ENCODE measurements around the gene TTPAL.
"Not testable (repeated sequence)": the region's sequence is repeated elsewhere in the genome, so short reads cannot be mapped to it uniquely, and the experiment has no call there.

TTPAL gene

DNA sequence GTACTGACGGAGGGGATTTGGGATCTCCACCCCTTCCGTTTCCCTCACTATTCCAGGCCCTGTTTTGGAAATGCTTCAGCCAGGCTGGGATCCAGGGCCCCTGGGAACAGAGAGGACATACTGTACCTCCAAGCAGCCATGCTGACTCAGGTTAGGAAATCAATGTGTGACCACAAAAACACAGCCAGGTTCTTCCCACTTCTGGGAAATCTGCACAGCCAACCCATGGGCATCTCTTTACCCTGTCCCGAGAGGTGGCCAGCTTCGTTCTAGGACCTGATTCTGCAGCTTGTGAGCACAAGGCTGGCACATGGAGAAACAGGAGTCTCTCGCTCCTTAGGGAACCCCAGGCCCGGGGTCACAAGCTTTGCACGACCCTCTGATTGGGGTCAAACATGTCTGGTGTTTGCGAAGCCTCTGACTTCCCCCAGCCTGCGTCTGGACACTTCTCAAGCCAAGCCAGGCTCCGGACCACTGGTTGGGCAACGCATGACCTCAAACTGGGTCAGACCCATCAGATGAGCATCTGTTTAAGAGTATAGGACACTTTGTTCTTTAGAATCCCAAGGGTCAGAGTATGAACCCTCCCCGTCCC lies 8.3 kb upstream of the TTPAL start:
- no peak for DNase-seq (ENCODE audit: low read depth, low spot score)

DNA sequence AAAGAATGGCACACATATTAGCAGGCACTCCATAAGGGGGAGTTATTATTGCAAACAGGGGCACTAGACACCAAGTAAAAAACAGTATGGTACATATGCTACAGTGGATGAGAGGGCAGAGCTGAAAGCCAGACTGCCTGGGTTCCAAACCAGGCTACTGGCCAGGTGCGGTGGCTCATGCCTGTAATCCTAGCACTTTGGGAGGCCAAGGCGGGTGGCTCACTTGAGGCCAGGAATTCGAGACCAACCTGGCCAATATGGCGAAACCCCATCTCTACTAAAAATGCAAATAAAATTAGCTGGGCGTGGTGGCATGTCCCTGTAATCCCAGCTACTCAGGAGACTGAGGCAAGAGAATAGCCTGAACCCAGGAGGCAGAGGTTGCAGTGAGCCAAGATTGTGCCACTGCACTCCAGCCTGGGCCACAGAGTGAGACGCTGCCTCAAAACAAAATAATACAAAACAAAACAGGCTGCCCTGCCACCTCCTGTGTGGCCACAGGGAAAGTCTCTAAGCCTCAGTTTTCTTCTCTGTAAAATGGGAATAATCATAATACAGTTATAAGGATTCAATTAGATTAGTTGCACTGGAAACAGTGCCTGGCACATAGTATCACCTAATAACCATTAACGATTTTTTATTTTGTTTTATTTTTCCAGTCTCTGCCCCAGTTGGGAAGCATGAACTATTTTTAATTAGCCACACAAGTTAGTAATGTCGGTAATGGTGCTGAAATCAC lies 7.5 kb upstream of the TTPAL start:
- no peak for DNase-seq (ENCODE audit: low read depth, low spot score)

DNA sequence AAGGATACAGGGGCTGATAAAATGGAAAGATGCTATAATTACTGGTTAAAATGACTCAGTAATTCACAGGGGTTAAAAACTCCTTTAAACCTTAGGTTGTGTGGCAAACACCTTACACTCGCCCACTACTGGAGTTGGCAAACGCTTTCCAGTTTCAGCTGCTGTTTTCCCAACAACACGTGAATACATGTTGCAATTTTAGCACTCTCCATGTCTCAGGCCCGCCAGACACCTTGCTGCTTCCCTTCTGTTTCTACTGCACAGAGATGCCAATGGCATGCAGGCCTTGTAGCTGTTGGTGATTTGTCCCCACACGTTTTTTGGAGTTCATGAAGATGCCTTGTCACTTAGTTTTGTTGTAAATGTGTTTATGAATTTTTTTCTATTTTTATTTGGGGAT lies 5.3 kb upstream of the TTPAL start:
- no peak for DNase-seq (ENCODE audit: low read depth, low spot score)

DNA sequence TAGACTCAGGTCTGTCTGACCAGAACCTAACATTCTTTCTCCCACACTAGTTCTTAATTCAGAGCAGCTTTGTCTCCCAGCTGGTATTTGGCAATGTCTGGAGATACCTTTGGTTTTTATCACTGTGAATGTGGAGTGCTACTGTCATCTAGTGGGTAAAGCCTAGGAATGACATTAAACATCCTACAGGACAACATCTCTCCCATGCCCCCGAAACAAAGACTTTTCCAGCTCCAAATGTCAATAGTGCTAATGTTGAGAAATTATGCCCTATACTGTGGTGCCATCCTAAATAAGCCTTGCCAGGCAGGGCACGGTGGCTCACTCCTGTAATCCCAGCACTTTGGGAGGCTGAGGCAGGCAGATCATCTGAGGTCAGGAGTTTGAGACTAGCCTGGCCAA lies 4.2 kb upstream of the TTPAL start:
- DNase-seq (ENCODE audit: low read depth, low spot score): no peak

DNA sequence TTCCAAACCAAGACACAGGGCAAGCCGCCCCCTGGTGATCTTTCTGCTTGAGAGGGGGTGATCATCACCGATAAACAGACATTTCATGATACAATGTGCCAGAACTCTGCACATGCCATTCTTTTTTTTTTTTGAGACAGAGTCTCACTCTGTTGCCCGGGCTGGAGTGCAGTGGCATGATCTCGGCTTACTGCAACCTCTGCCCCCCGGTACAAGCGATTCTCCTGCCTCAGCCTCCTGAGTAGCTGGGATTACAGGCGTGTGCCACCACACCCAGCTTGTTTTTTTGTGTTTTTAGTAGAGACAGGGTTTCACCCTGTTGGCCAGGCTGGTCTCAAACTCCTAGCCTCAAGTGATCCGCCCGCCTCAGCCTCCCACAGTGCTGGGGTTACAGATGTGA lies 3.4 kb upstream of the TTPAL start:
- DNase-seq (ENCODE audit: low read depth, low spot score): not testable (repeated sequence)

DNA sequence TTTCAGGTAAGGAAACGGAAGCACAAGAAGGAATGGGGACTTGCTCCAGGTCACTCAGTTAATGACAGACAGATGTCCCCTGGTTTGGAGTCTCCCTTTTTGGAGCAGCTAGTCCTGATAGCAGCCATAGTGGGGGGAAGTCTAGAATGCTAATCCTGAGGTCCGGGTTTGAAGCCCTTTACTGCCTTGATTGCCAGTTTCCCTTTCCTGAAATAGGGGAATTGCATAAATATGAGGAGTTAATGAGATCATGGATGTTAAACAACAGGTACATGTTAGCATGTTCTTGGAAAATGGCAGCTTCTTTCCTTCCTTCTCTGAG lies 341 bp upstream of the TTPAL start:
- DNase-seq (ENCODE audit: low read depth, low spot score): no peak

DNA sequence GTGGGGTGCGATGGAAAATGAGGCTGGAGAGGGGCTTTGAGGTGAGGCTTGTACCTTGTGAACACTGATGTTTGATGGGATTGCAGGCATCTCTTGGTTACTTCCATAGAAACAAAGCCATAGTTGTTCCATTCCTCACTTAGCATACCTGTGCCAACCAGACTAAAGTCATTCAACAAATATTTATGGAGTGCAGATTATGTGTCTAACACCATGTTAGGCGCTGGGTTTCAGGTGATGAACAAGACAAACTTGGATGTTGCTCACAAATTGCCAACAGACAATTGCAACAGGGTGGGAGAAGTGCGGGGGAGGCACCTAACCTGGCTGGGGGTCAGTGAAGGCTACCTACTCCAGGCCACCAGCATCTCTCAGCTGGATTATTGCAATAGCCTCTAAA lies 1.5 kb downstream of the TTPAL start:
- no peak for DNase-seq (ENCODE audit: low read depth, low spot score)

DNA sequence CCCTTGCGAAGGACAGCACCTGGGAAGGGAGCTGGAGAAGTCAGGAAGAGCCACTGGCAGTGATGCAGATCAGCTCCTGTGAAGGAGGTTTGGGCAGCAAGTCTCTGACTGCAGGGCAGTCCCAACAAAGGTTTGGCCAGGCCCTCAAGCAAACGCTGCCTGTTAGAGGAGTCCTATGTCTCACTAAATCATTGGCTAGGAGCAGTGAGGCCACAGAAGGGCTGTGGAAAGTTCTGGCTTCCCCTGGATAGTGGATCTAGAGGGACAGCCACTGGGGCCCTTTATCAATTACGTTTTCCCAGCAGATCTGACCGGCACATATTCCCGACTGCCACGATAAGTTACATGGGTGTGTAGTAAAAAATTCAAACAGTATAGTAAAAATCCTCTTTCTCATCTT lies 2.5 kb downstream of the TTPAL start:
- no peak for DNase-seq (ENCODE audit: low read depth, low spot score)

DNA sequence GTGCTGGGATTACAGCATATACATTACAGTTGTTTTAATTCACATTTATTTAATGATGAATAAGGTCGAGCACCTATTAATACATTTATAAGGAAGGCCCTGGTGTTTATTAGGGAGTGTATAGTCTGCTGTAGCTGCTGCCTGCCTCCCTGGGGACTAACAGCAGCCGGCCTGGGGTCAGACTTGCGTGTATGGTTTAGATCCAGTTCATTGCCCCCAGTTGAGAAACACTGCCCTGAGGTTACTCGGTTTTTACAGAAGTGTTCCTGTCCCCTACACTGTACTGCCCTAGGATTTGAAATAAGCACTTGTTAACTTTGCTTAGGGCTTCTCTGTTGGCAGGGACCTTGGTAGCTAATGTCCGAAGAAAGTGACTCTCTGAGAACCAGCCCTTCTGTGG lies 4.0 kb downstream of the TTPAL start:
- no peak for DNase-seq (ENCODE audit: low read depth, low spot score)

DNA sequence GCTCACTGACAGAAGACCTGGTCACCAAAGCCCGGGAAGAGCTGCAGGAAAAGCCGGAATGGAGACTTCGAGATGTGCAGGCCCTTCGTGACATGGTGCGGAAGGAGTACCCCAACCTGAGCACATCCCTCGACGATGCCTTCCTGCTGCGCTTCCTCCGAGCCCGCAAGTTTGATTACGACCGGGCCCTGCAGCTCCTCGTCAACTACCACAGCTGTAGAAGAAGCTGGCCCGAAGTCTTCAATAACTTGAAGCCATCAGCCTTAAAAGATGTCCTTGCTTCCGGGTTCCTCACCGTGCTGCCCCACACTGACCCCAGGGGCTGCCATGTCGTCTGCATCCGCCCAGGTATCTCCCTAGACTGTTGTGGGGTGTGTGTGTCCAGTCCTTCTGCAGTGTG lies 4.4 kb downstream of the TTPAL start:
- DNase-seq (ENCODE audit: low read depth, low spot score): no peak

DNA sequence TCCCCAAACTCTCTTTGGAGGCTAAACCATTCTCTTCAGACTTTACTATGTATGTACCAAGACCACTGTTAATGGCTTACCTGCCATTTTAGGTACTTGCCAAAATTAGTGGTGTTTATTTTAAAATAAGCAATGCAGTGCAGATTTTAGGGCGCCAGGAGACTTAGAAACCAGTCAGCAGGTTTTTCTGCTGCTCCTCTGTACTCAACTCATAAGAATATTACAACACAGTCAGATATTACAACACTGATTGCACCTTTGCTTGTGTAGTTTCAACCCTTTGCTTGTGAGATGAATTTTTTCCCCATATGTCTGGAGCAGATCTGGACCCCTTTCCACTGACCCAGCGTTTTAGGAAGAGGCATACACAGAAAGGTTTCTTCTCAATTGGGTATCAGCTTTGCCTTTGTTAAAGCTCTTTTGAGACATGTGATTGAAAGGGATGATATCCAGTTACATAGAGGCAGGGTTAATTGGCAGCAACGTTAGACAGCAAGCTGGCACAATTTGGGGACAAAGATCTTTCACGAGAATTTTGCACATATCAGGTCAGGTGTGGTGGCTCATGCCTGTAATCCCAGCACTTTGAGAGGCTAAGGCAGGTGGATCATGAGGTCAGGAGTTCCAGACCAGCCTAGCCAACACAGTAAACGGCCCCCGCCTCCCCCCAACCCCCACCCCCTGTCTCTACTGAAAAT lies 6.2 kb downstream of the TTPAL start:
- DNase-seq (ENCODE audit: low read depth, low spot score): no peak

DNA sequence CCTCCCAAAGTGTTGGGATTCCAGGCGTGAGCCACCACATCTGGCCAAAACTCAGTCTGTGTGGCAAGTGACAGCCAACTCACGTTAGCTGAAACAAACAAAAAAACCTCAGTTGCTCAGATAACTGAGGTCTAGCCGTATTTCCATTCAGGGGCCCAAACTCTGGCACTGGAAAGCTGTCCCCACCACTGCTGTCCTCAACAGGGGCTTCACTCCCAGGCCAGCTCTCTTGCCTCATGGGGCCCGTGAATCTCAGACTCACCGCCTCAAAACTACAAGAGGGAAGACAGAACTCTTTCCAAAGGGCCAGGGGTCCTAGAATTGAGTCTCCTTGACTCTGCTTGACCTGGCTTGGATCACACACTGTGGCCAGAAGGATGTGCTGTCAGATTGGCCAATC lies 7.4 kb downstream of the TTPAL start:
- no peak for DNase-seq (ENCODE audit: low read depth, low spot score)

DNA sequence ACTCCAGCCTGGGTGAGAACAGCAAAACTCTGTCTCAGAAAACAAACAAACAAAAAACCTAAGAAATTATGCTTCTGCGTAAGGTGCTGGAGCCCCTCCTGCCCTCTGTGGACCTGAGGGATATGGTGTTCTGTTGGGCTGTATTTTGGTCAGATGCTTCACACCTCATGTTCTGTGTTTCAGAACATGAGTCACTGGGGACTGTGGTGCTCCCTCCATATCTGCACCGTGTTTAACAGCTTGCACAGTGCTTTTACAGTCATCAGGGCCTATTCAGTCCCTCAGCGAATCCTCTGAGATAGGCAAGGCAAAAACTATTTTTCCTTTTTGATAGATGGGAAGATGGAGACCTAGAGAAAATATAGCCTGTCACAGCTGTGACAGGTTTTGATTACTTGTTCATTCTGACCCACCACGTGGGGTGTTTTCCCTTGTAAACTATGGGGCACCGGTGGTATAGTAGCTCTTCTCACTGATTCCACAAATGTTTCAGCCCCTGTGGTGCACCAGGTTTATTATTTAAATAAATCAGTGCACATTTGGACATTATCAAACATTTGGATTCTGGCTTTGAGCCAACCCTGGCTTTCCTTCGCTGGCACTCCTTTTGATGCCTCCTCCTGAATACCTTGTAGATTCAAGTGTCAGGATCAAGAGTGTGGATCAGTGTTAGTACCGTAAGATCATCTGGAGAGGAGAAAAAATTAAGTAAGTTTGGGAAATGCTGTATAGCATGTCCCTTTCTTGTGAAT lies 9.6 kb downstream of the TTPAL start:
- DNase-seq (ENCODE audit: low read depth, low spot score): no peak

DNA sequence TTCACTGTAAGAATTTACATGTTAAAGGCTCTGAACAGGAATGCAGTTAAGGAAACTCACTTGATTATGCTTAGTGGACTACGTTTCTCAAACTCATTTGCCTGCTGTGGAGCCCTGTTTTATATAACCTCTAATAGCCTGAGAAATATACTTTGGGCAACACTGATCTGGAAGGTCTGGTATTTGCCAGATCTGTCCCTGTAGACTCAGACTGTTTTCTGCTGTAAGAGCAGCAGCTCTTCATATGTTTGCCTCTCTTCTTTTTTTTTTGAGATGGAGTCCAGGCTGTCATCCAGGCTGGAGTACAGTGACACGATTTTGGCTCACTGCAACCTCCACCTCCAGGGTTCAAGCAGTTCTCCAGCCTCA lies 10.1 kb downstream of the TTPAL start:
- DNase-seq (ENCODE audit: low read depth, low spot score): no peak

DNA sequence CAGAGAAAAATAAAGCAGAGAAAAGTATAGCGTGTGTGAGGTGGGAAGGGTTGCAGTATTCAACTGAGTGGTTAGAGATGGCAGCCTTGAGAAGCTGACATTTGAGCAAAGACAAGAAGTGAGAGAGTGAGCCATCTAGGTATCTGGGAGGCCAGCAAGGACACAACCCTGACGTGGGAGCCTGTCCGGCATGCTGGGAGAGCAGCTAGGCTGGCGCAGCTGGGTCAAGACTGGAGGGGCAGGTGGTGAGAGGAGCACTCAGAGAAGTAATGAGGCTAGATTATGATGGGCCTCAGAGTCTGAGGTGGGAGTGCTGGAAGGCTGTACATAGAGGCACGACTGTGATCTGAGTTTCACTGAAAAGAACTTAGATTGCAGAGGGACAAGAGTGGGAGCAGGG lies 12.9 kb downstream of the TTPAL start:
- DNase-seq (ENCODE audit: low read depth, low spot score): no peak

DNA sequence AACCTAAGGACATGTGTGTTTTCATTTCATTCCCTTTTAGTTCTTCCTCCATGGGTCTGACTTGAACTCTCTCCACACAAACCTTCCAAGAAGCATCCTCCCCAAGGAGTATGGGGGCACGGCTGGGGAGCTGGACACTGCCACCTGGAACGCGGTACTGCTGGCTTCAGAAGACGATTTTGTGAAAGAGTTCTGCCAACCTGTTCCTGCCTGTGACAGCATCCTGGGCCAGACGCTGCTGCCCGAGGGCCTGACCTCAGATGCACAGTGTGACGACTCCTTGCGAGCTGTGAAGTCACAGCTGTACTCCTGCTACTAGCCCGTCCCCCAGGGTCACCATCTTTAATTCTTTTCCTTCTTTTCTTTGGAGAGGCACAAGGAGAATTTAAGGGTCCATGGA lies 13.5 kb downstream of the TTPAL start:
- DNase-seq (ENCODE audit: low read depth, low spot score): no peak

DNA sequence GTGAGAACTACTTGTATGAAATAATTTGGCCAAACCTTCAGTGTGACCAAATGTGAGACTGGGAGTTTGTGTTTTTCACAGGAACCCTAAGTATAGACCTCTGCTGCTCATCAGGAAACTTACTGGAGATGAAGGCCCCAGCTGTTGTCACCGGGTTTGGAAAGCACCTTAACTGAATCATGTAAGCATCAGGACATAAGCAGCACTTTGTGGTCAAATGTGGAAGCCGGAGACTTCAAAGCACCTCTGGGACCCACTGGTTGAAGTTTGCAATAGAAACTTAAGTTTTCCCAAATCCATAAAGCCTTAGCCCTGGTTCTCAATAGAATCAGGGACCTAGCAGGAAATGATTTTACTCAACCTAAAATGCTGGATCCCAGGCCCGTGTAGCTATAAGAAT lies 14.3 kb downstream of the TTPAL start:
- no peak for DNase-seq (ENCODE audit: low read depth, low spot score)

DNA sequence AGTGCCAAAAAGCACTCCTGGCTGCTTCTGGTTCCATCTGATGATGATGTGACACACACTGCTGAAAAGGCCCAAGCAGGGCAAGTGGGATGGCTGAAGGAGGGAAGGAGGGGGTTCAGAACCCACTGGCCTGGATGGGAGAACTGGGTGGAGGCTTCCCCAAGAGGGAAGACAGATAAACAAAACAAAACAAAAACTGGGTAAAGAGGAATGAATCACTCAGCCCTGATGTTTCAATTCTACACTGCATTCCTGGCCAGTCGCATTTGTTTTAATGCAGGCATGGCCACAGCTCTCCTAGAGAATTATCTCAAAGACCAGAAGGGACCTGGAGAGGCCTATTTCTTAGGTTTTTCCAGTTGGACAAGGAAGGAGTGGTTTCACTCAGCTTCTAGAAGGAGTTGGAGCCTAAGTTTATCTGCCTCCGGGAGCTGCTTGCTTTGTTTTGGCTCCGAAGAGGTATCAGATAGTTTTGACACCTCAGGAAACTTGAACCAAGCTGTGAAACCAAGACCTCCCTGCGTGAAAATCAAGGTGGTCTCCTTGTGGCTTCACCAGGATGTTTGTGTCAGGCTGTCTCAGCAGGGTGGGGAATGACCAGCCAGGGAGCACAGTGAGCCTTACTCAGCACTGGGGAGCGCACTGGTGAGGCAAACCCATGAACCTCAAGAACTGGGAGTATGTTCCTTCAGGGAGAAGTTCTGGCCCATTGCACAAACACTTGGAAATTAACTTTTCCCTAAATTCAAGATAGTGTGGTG lies 16.1 kb downstream of the TTPAL start:
- DNase-seq (ENCODE audit: low read depth, low spot score): no peak

DNA sequence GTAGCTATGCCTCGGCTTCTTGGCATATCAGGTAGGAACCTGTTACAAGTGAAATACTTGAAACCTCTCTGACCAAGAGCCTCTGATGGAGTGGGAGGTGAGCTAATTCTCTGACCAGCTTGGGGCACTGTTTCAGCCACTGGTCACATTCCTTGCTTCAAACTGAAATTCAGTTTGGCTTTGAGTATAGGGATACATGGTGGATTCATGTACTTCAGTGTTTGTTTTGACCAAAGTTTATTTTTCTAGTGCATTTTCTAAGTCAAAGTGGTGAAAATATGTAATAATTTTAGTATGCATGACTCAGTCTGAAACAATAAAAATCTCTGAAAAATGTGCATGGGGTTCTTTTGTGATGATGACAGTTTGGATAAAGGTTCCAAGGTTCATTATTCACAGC lies 18.6 kb downstream of the TTPAL start:
- DNase-seq (ENCODE audit: low read depth, low spot score): no peak

DNA sequence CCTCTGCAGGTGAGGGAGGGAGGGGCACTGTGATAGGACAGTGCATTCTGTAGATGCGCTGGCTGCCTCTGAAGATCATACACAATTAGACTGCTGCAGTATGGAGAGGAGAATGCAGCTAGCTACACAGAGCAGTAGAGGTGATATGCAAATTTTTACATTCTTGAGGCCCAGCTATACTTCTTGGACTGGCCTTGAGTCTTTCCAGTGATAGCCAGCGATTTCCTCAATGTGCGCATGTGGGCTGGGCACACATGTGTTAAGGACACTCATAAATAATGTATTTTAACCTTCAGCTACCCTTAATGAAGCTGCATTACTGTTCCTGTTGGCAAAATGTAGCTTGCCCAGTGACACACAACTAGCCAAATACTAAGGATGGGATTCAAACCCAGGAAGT lies 19.0 kb downstream of the TTPAL start:
- no peak for DNase-seq (ENCODE audit: low read depth, low spot score)

DNA sequence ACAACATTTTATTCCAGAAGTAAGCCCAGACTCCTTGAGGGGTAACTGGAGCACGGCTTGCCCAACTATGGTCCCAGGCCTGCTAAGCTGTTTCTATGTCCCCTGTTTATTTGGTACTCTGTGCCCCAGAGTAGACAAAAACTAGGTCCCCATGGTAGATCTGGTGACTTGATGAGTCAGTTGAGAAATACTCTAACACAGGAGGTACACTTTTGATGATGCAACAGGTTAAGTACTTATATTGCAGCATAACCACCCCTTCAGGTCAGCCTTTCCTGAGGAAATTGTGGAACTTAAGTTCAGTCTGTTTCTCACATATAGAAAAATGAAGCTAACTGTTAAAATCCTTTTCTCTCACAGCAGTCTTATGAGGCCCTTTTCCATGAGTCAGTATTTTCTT lies 19.6 kb downstream of the TTPAL start:
- DNase-seq (ENCODE audit: low read depth, low spot score): no peak

Data from activated CD4-positive, CD25-positive, alpha-beta regulatory T cell treated with anti-CD3 and anti-CD28 coated beads, Interleukin-2, amount 50 U/mL, for 16 hours (primary cell).